Muscle layer of colon (tissue), 2 donors: ENCODE results near the gene MFAP5.
A peak's percentile ranks its signal among the peaks of the same experiment; 100 is the strongest.

ENCODE experiments used
- H3K27ac ChIP-seq: one replicate; pipeline ENCODE4 v1.7.0; 2013; ENCODE audit warnings: low read depth, mild to moderate bottlenecking, low read length, moderate library complexity
- H3K27me3 ChIP-seq, 2 donors: one replicate each; pipeline ENCODE4 v1.7.0; 2013; ENCODE audit warnings: low read length in 2 of 2, mild to moderate bottlenecking in 2 of 2; ENCODE audit not compliant: insufficient read depth in 2 of 2, control insufficient read depth in 1 of 2
- H3K36me3 ChIP-seq: one replicate; pipeline ENCODE4 v1.7.0; 2013; ENCODE audit warnings: mild to moderate bottlenecking, low read length; ENCODE audit not compliant: insufficient read depth
- H3K4me1 ChIP-seq: one replicate; pipeline ENCODE4 v1.7.0; 2013; ENCODE audit warnings: mild to moderate bottlenecking, low read length; ENCODE audit not compliant: insufficient read depth
- H3K4me3 ChIP-seq, 2 donors: one replicate each; pipeline ENCODE4 v1.7.0; 2013; ENCODE audit warnings: low read length in 2 of 2, low read depth in 1 of 2, mild to moderate bottlenecking in 1 of 2, moderate library complexity in 1 of 2
- H3K9ac ChIP-seq: one replicate; pipeline ENCODE4 v1.7.0; 2013; ENCODE audit warnings: low read length
- H3K9me3 ChIP-seq: one replicate; pipeline ENCODE4 v1.7.0; 2013; ENCODE audit warnings: mild to moderate bottlenecking, low read length
- donor health status: abdominal sarcoma.
- donor health status: Adenocarcinoma of cecum.

The MFAP5 gene

GRCh38 chr12:8672381-8672780, 9.8 kb upstream of the MFAP5 start:
- H3K9me3 ChIP-seq, result no peaks in the 10 kb centered on the region
- no peak overlapping the region for H3K27ac ChIP-seq
- no peak overlapping the region for H3K9ac ChIP-seq
- H3K4me1 ChIP-seq, result no peaks in the 10 kb centered on the region
- H3K4me3 ChIP-seq, result no peak overlapping the region
- H3K36me3 ChIP-seq, result no peaks in the 10 kb centered on the region
- no peaks in the 10 kb centered on the region for H3K27me3 ChIP-seq

GRCh38 chr12:8668441-8668840, 5.8 kb upstream of the MFAP5 start:
- H3K27ac ChIP-seq, result no peak overlapping the region
- H3K9me3 ChIP-seq, result no peaks in the 10 kb centered on the region
- no peaks in the 10 kb centered on the region for H3K36me3 ChIP-seq
- no peak overlapping the region for H3K4me3 ChIP-seq
- H3K4me1 ChIP-seq, result peaks cover 12% of the 10 kb centered on the region
- no peak overlapping the region for H3K9ac ChIP-seq
- H3K27me3 ChIP-seq, result no peaks in the 10 kb centered on the region

GRCh38 chr12:8667270-8667669, 4.6 kb upstream of the MFAP5 start:
- peaks cover 12% of the 10 kb centered on the region for H3K4me1 ChIP-seq
- H3K27me3 ChIP-seq, result no peaks in the 10 kb centered on the region
- H3K27ac ChIP-seq, result no peak overlapping the region
- H3K9ac ChIP-seq, result no peak overlapping the region
- no peaks in the 10 kb centered on the region for H3K9me3 ChIP-seq
- H3K36me3 ChIP-seq, result no peaks in the 10 kb centered on the region
- no peak overlapping the region for H3K4me3 ChIP-seq

- no peak overlapping the region for H3K4me3 ChIP-seq
- H3K27me3 ChIP-seq, result no peaks in the 10 kb centered on the region
- no peaks in the 10 kb centered on the region for H3K36me3 ChIP-seq
- H3K9me3 ChIP-seq, result no peaks in the 10 kb centered on the region
- H3K4me1 ChIP-seq, result peaks cover 12% of the 10 kb centered on the region
- no peak overlapping the region for H3K9ac ChIP-seq
- H3K27ac ChIP-seq, result no peak overlapping the region
These were observed 3.1 kb upstream of the MFAP5 start for GRCh38 chr12:8665759-8666158.

DNA sequence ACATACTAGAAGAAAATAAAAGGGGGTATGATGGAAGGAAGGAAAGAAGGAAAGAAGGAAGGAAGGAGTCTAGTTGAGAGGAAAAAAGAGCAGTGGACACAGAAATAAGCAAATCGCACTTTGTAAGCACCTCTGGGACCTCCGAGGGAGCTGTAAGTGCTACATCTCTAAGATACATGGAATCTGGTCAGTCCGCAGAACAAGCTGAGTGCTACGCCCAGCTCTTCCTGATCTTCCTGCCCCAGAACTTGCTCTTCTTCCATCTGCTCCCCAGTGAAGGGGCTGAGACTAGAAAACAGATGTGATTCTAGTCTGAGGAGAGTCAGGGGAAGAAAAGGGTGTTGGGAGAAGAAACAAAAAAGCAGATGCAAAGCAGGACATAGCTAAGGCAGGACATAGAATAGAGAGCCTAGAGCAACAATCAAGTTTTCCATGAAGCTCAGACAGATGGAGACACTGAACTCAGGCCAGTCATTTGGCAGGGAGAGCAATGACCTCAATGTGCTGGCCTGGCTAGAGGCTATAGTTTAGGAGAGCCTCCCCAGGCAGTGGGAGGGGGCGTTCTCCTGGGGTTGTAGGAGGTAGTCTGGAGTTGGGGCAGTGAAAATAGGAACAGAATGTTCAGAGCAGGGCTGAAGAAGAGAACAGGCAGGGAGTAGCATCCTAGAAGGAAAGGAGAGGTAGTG, 1.7 kb upstream of the MFAP5 start:
- Histone ChIP-seq H3K9ac (no peak overlapping the region), H3K36me3 (no peaks in the 10 kb centered on the region), H3K9me3 (no peaks in the 10 kb centered on the region), H3K27me3 (no peaks in the 10 kb centered on the region), H3K27ac (no peak overlapping the region), H3K4me1 (peaks cover 12% of the 10 kb centered on the region), H3K4me3 (no peak overlapping the region)

DNA sequence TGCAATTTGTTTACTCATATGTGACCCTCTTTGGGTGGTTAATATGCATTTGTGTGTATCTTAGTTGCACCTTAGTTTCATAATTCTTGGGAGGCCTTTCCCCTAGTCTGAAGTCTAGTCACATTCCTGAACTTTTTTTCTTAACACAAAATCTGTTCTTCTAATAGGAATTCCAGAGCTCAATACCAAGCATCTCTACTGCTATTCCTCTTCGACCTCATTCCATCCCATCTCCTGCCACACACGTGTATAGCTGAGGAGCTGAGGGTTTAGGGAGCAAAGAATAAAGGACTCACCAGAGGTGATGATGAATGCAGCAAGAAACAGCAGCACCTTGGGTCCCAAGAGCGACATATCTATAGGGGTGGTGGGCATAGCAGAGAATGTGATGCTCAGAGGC, 875 bp downstream of the MFAP5 start:
- no peak overlapping the region for H3K9ac ChIP-seq
- no peaks in the 10 kb centered on the region for H3K36me3 ChIP-seq
- H3K9me3 ChIP-seq, result no peaks in the 10 kb centered on the region
- H3K27me3 ChIP-seq, result no peaks in the 10 kb centered on the region
- peak overlapping the region in 1 of 2 donors; percentile 0 for H3K4me3 ChIP-seq
- peaks cover 12% of the 10 kb centered on the region for H3K4me1 ChIP-seq
- H3K27ac ChIP-seq, result no peak overlapping the region

GRCh38 chr12:8661016-8661415, 1.6 kb downstream of the MFAP5 start:
- Histone ChIP-seq H3K4me1 (peaks cover 12% of the 10 kb centered on the region), H3K4me3 (no peak overlapping the region), H3K27me3 (no peaks in the 10 kb centered on the region), H3K36me3 (no peaks in the 10 kb centered on the region), H3K9me3 (no peaks in the 10 kb centered on the region), H3K27ac (no peak overlapping the region), H3K9ac (no peak overlapping the region)

- no peaks in the 10 kb centered on the region for H3K36me3 ChIP-seq
These were observed 4.3 kb downstream of the MFAP5 start for GRCh38 chr12:8658346-8658745.

DNA sequence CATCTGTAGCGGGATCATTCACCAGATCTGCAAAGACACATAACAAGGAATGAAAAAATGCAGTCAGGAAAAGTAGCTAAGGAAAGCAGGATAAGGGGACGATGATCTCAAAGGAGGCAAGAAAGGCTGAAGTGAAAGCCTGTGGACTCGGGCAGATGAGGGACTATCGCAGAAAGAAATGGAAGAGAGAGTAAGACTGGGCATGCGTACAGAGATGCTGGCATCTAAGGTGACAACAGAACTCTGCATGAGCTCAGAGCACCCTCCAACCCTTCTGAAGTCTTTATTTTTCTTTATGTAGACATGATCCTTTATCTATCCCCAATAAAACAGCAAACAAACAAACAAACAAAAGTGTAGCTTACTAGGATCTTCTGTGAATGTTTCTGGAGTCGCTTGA, 7.2 kb downstream of the MFAP5 start:
- Histone ChIP-seq H3K4me1 (no peaks in the 10 kb centered on the region), H3K9me3 (no peaks in the 10 kb centered on the region), H3K4me3 (no peak overlapping the region), H3K27me3 (no peaks in the 10 kb centered on the region), H3K9ac (no peak overlapping the region), H3K27ac (no peak overlapping the region), H3K36me3 (no peaks in the 10 kb centered on the region)

More at GRCh38 chr12:8658346-8658745, 4.3 kb downstream of the MFAP5 start:
- Histone ChIP-seq H3K9ac (no peak overlapping the region), H3K4me3 (no peak overlapping the region), H3K27me3 (no peaks in the 10 kb centered on the region), H3K27ac (no peak overlapping the region), H3K9me3 (no peaks in the 10 kb centered on the region), H3K4me1 (no peaks in the 10 kb centered on the region)

- Histone ChIP-seq H3K9me3 (no peaks in the 10 kb centered on the region), H3K4me1 (no peaks in the 10 kb centered on the region), H3K27me3 (no peaks in the 10 kb centered on the region), H3K9ac (no peak overlapping the region), H3K4me3 (no peak overlapping the region), H3K36me3 (no peaks in the 10 kb centered on the region), H3K27ac (no peak overlapping the region)
These were observed 13.9 kb downstream of the MFAP5 start for GRCh38 chr12:8648576-8649205.

DNA sequence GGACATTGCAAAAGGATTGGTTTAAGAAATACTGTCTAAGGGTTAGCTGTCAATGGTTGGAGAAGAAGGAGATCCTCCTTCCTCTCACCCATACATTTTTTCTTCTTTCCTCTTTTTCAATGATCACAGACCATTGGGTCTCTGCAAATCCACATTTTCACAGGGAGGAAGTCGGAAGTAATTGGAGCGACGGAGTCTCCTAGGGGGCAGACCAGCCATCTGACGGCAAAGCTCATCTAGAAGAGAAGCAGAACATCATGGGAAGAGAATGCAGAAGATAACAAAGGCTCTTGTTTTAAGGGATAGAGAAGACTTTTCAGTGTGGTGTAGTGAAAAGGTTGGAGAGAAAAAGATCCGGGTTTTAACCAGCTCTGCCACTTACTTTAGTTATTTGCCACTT, 14.7 kb downstream of the MFAP5 start:
- no peaks in the 10 kb centered on the region for H3K9me3 ChIP-seq
- no peak overlapping the region for H3K4me3 ChIP-seq
- no peaks in the 10 kb centered on the region for H3K4me1 ChIP-seq
- no peaks in the 10 kb centered on the region for H3K36me3 ChIP-seq
- no peak overlapping the region for H3K27ac ChIP-seq
- no peaks in the 10 kb centered on the region for H3K27me3 ChIP-seq
- H3K9ac ChIP-seq, result no peak overlapping the region
